22Rv1 (cell line): ENCODE results near the gene PBX1.

Experiments
- ZFX ChIP-seq: fragments of 450-650 bp; IDR thresholded peaks from 2 replicates; pipeline ENCODE4 v1.6.1; 2017; ENCODE audit warnings: antibody characterized with exemption, borderline replicate concordance
- TF ChIP-seq, protein P1 (sequence below): fragments of 450-650 bp; IDR thresholded peaks from 2 replicates; pipeline ENCODE4 v1.5.1; 2017; ENCODE audit warnings: mild to moderate bottlenecking

DNA sequence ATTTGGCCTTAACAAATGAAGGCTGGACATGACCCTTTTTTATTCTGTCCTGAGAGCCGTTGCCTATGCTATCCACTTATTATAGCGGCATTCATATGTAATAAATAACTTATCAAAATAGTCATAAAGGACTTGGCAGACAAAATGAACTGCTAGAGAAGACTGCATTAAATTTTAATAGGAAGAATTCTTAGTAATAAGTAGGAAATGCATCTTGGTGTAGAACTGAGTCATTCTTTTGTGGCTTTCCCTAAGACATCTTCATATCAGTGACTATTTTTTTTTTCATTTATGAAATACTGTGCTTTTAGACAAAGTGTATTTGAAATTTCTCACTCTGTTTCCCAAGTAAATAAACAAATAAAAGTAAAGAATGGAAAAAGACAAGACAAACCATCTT, 45.6 kb downstream of the PBX1 start:
- TF ChIP-seq, protein P1, sequence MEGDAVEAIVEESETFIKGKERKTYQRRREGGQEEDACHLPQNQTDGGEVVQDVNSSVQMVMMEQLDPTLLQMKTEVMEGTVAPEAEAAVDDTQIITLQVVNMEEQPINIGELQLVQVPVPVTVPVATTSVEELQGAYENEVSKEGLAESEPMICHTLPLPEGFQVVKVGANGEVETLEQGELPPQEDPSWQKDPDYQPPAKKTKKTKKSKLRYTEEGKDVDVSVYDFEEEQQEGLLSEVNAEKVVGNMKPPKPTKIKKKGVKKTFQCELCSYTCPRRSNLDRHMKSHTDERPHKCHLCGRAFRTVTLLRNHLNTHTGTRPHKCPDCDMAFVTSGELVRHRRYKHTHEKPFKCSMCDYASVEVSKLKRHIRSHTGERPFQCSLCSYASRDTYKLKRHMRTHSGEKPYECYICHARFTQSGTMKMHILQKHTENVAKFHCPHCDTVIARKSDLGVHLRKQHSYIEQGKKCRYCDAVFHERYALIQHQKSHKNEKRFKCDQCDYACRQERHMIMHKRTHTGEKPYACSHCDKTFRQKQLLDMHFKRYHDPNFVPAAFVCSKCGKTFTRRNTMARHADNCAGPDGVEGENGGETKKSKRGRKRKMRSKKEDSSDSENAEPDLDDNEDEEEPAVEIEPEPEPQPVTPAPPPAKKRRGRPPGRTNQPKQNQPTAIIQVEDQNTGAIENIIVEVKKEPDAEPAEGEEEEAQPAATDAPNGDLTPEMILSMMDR: no peak
- no peak for TF ChIP-seq ZFX
